Neural cell (in vitro differentiated cells): ENCODE results near the gene PPP3R1. TPM values are rescaled to one million over a fixed set of nuclear protein-coding genes. Genes with fewer than 3 reads are reported as not detected.

ENCODE experiments used
- H2AFZ ChIP-seq: fragments of 200-600, 300-800 bp; sonication (generic), shearing (Covaris generic); 2 replicates; pipeline ENCODE4 v1.6.0; 2014; ENCODE audit warnings: low read depth, mild to moderate bottlenecking, antibody characterized with exemption, low read length, moderate library complexity
- H3F3A ChIP-seq: fragments of 200-600 bp; shearing (Covaris generic); 2 replicates; pipeline ENCODE4 v1.6.1; 2016; ENCODE audit warnings: mild to moderate bottlenecking, moderate library complexity, mixed read lengths, antibody characterized with exemption, low read length; ENCODE audit not compliant: insufficient read depth, poor library complexity, severe bottlenecking
- H3K27ac ChIP-seq: fragments of 200-600, 300-800 bp; sonication (generic), shearing (Covaris generic); 2 replicates; pipeline ENCODE4 v1.5.1; 2014; ENCODE audit warnings: mild to moderate bottlenecking, low read length, moderate library complexity
- H3K27me3 ChIP-seq: fragments of 300-800, 200-600 bp; sonication (generic), shearing (Covaris generic); 2 replicates; pipeline ENCODE4 v1.6.0; 2014; ENCODE audit warnings: mild to moderate bottlenecking, low read depth, low read length, moderate library complexity; ENCODE audit not compliant: insufficient read depth
- H3K36me3 ChIP-seq: fragments of 300-800, 200-600 bp; sonication (generic), shearing (Covaris generic); 2 replicates; pipeline ENCODE4 v1.5.1; 2014; ENCODE audit warnings: mild to moderate bottlenecking, antibody characterized with exemption, low read length, moderate library complexity; ENCODE audit not compliant: insufficient read depth
- H3K4me2 ChIP-seq: fragments of 300-800, 200-600 bp; sonication (generic), shearing (Covaris generic); 2 replicates; pipeline ENCODE4 v1.6.0; 2014; ENCODE audit warnings: mild to moderate bottlenecking, low read length
- H3K4me3 ChIP-seq: fragments of 300-800, 200-600 bp; sonication (generic), shearing (Covaris generic); 2 replicates; pipeline ENCODE4 v1.5.1; 2014; ENCODE audit warnings: mild to moderate bottlenecking, low read length, moderate library complexity
- H3K79me2 ChIP-seq: fragments of 200-600 bp; shearing (Covaris generic); replicated peaks from 2 replicates; pipeline ENCODE4 v1.6.0; 2014; ENCODE audit warnings: mild to moderate bottlenecking, low read length, moderate library complexity; ENCODE audit not compliant: insufficient read depth
- H3K9ac ChIP-seq: fragments of 300-800, 200-600 bp; sonication (generic), shearing (Covaris generic); 2 replicates; pipeline ENCODE4 v1.6.1; 2016; ENCODE audit warnings: mild to moderate bottlenecking, low read length, mixed read lengths
- H3K9me2 ChIP-seq: fragments of 200-600 bp; shearing (Covaris generic); 2 replicates; pipeline ENCODE4 v1.6.1; 2016; ENCODE audit warnings: mild to moderate bottlenecking, low read length, mixed read lengths; ENCODE audit not compliant: insufficient read depth
- H3K9me3 ChIP-seq: fragments of 200-600, 300-800 bp; sonication (generic), shearing (Covaris generic); 2 replicates; pipeline ENCODE4 v1.6.1; 2016; ENCODE audit warnings: mild to moderate bottlenecking, mixed run types, low read length, moderate library complexity, mixed read lengths
- H4K20me1 ChIP-seq: fragments of 200-600 bp; shearing (Covaris generic); 2 replicates; pipeline ENCODE4 v1.6.1; 2016; ENCODE audit warnings: mild to moderate bottlenecking, mixed run types; ENCODE audit not compliant: insufficient read depth
- EP300 ChIP-seq: fragments of 450-650 bp; conservative IDR thresholded peaks from 2 replicates; pipeline ENCODE4 v1.6.1; 2014; ENCODE audit warnings: antibody characterized with exemption, mild to moderate bottlenecking, moderate library complexity; ENCODE audit not compliant: poor library complexity, severe bottlenecking
- EZH2 ChIP-seq: fragments of 200-600, 300-800 bp; shearing (Covaris generic), sonication (generic); IDR thresholded peaks from 2 replicates; pipeline ENCODE4 v1.6.1; 2014; ENCODE audit warnings: antibody characterized with exemption, low read length, borderline replicate concordance, mild to moderate bottlenecking; ENCODE audit not compliant: insufficient read depth, poor library complexity, severe bottlenecking
- MXI1 ChIP-seq: fragments of 450-650 bp; conservative IDR thresholded peaks from 2 replicates; pipeline ENCODE4 v1.6.1; 2014; ENCODE audit warnings: antibody characterized with exemption, mild to moderate bottlenecking; ENCODE audit not compliant: poor library complexity, severe bottlenecking
- POLR2AphosphoS5 ChIP-seq: IDR thresholded peaks from 2 replicates; pipeline ENCODE4 v1.6.1; 2012
- RAD21 ChIP-seq: fragments of 450-650 bp; conservative IDR thresholded peaks from 2 replicates; pipeline ENCODE4 v1.6.1; 2014; ENCODE audit warnings: antibody characterized with exemption, mild to moderate bottlenecking, moderate library complexity
- REST ChIP-seq: IDR thresholded peaks from 2 replicates; pipeline ENCODE4 v1.6.1; 2012; ENCODE audit warnings: borderline replicate concordance
- SMC3 ChIP-seq: fragments of 450-650 bp; conservative IDR thresholded peaks from 2 replicates; pipeline ENCODE4 v1.6.1; 2014; ENCODE audit warnings: antibody characterized with exemption, mild to moderate bottlenecking, moderate library complexity; ENCODE audit not compliant: poor library complexity
- TAF1 ChIP-seq: IDR thresholded peaks from 2 replicates; pipeline ENCODE4 v1.6.1; 2012; ENCODE audit warnings: low read depth
- polyA plus RNA-seq: library from polyadenylated mRNA; depleted of rRNA; stranded (reverse); fragments of >200 nt; gene quantifications from 2 replicates; pipeline ENCODE4 v1.2.3, GENCODE V29; 2014
- TF ChIP-seq, protein P1 (sequence below): fragments of 450-650 bp; IDR thresholded peaks from 2 replicates; pipeline ENCODE4 v1.5.1; 2014; ENCODE audit warnings: antibody characterized with exemption, mild to moderate bottlenecking, moderate library complexity; ENCODE audit not compliant: poor library complexity, severe bottlenecking

PPP3R1 gene
- polyA plus RNA-seq, 1 donor from 2014 or later = 45.3 TPM

GRCh38 chr2:68234405-68234804 is 17.9 kb downstream of the PPP3R1 start:
- Histone ChIP-seq H3K4me2 (no peak overlapping the region), H3K79me2 (peaks cover 77% of the 10 kb centered on the region), H4K20me1 (no peaks in the 10 kb centered on the region), H3K4me3 (no peak overlapping the region), H3K36me3 (no peaks in the 10 kb centered on the region), H3K9me2 (no peaks in the 10 kb centered on the region), H3K27ac (no peak overlapping the region), H3K9me3 (no peaks in the 10 kb centered on the region), H2AFZ (no peak overlapping the region), H3F3A (no peaks in the 10 kb centered on the region), H3K9ac (no peak overlapping the region), H3K27me3 (no peaks in the 10 kb centered on the region)
- TF ChIP-seq SMC3 = no peak
- peak; percentile 58 for TF ChIP-seq POLR2AphosphoS5
- TF ChIP-seq EP300 = peak; percentile 91
- no peak for TF ChIP-seq REST

GRCh38 chr2:68231061-68231372 is 21.3 kb downstream of the PPP3R1 start:
- no peak for TF ChIP-seq EP300
- TF ChIP-seq, protein P1, sequence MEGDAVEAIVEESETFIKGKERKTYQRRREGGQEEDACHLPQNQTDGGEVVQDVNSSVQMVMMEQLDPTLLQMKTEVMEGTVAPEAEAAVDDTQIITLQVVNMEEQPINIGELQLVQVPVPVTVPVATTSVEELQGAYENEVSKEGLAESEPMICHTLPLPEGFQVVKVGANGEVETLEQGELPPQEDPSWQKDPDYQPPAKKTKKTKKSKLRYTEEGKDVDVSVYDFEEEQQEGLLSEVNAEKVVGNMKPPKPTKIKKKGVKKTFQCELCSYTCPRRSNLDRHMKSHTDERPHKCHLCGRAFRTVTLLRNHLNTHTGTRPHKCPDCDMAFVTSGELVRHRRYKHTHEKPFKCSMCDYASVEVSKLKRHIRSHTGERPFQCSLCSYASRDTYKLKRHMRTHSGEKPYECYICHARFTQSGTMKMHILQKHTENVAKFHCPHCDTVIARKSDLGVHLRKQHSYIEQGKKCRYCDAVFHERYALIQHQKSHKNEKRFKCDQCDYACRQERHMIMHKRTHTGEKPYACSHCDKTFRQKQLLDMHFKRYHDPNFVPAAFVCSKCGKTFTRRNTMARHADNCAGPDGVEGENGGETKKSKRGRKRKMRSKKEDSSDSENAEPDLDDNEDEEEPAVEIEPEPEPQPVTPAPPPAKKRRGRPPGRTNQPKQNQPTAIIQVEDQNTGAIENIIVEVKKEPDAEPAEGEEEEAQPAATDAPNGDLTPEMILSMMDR = no peak
- no peak for TF ChIP-seq EZH2
- no peak for TF ChIP-seq MXI1
- no peak for TF ChIP-seq REST
- no peak for TF ChIP-seq SMC3
- TF ChIP-seq TAF1 = no peak
- no peak for TF ChIP-seq POLR2AphosphoS5
- TF ChIP-seq RAD21 = no peak
- Histone ChIP-seq H3F3A (no peaks in the 10 kb centered on the region), H3K79me2 (peaks cover 68% of the 10 kb centered on the region), H2AFZ (no peak overlapping the region), H3K36me3 (no peaks in the 10 kb centered on the region), H3K4me2 (no peak overlapping the region), H3K4me3 (no peak overlapping the region), H3K9me3 (no peaks in the 10 kb centered on the region), H3K27me3 (no peaks in the 10 kb centered on the region), H3K9me2 (no peaks in the 10 kb centered on the region), H3K27ac (no peak overlapping the region), H4K20me1 (no peaks in the 10 kb centered on the region), H3K9ac (no peak overlapping the region)
